COLO829 (cell line): ENCODE results near the gene PDE7B.

Source experiments
- DNase-seq: peaks from one replicate; pipeline ENCODE4 v3.0.0; 2012; ENCODE audit warnings: low spot score

PDE7B gene

GRCh38 chr6:136244061-136244616 is 392.6 kb downstream of the PDE7B start:
- DNase-seq = no peak
